Measurements from ENCODE around the gene MAGOH. TPM values are rescaled to one million over a fixed set of nuclear protein-coding genes. Genes with fewer than 3 reads are reported as not detected.
A peak's percentile ranks its signal among the peaks of the same experiment; 100 is the strongest.

MAGOH gene
- total and polyA plus RNA-seq, 9 of the 15 experiments (the other 6 are each of a cell fraction or from before 2014, with no cell fraction given): 102 to 342 (median 135) TPM

- TF ChIP-seq AFF1 (IDR thresholded peaks at IDR 0.05; ENCODE audit: low read depth in 1 of 2, partially characterized antibody in 2 of 2) (no peak), KAT7 (CRISPR knock-in tag; IDR thresholded peaks at IDR 0.05; ENCODE audit: borderline replicate concordance) (no peak), PHB2 (IDR thresholded peaks at IDR 0.05; ENCODE audit: low read depth) (no peak), HDAC3 (IDR thresholded peaks at IDR 0.05; ENCODE audit: borderline replicate concordance, partially characterized antibody) (no peak), SUPT5H (IDR thresholded peaks at IDR 0.05) (no peak), MLLT1 (IDR thresholded peaks at IDR 0.05) (no peak), POU5F1 (IDR thresholded peaks at IDR 0.05; ENCODE audit: borderline replicate concordance, low read depth, low read length, partially characterized antibody) (no peak), MAFK (IDR thresholded peaks at IDR 0.05; ENCODE audit: low read length) (no peak), ZNF384 (IDR thresholded peaks at IDR 0.05; ENCODE audit: low read depth, low read length) (no peak), RFX5 (IDR thresholded peaks at IDR 0.05; ENCODE audit: low read depth, low read length) (no peak), KLF10 (CRISPR knock-in tag; IDR thresholded peaks at IDR 0.05) (no peak), CEBPG (CRISPR knock-in tag; IDR thresholded peaks at IDR 0.05) (no peak), CEBPG (tag; conservative IDR thresholded peaks at IDR 0.05 in 1 of 2, IDR thresholded peaks at IDR 0.05 in 1 of 2) (no peak), ZNF778 (CRISPR knock-in tag; IDR thresholded peaks at IDR 0.05) (no peak), SETDB1 (IDR thresholded peaks at IDR 0.05; ENCODE audit: low read length) (no peak), HMG20A (CRISPR knock-in tag; conservative IDR thresholded peaks at IDR 0.05) (no peak), ZBTB9 (CRISPR knock-in tag; IDR thresholded peaks at IDR 0.05) (no peak), MBD2 (IDR thresholded peaks at IDR 0.05; ENCODE audit: borderline replicate concordance, low read depth) (peak; percentile 35), KLF13 (tag; IDR thresholded peaks at IDR 0.05; ENCODE audit: borderline replicate concordance, low read depth) (no peak), ZZZ3 (IDR thresholded peaks at IDR 0.05) (no peak), GTF2B (IDR thresholded peaks at IDR 0.05; ENCODE audit: extremely low read depth, insufficient read length) (no peak)
Measured at GRCh38 chr1:53183095-53183990, 55.0 kb downstream of the MAGOH start (continued).

All from K562 (cell line).